Gastroesophageal sphincter (tissue), 4 donors: Measurements from ENCODE around the gene GATAD2A. TPM values are rescaled to one million over a fixed set of nuclear protein-coding genes. Genes with fewer than 3 reads are reported as not detected.
A peak's percentile ranks its signal among the peaks of the same experiment; 100 is the strongest.

Source experiments
- ATAC-seq: fragments of 150-250 bp; one replicate; pipeline ENCODE4 v1.9.1; 2016; ENCODE audit warnings: mild to moderate bottlenecking, moderate library complexity
- H3K27ac ChIP-seq, 4 donors: fragments of 200-600 bp; sonication (generic) in 3 of 4; 1 replicate in 3 of 4; 2 replicates in 1 of 4; pipeline ENCODE4 v1.5.1; 2016 to 2019
- H3K27me3 ChIP-seq: fragments of 200-600 bp; sonication (generic); one replicate; pipeline ENCODE4 v1.5.1; 2019
- H3K36me3 ChIP-seq, 2 donors: fragments of 200-600 bp; sonication (generic); one replicate each; pipeline ENCODE4 v1.5.1; 2019; ENCODE audit warnings: control low read depth in 1 of 2
- H3K4me1 ChIP-seq, 3 donors: fragments of 200-600 bp; sonication (generic); 1 replicate in 2 of 3; 2 replicates in 1 of 3; pipeline ENCODE4 v1.5.1; 2016 to 2019; ENCODE audit warnings: control low read depth in 2 of 3
- H3K4me3 ChIP-seq, 2 donors: fragments of 200-600 bp; sonication (generic); one replicate each; pipeline ENCODE4 v1.5.1; 2019; ENCODE audit warnings: mild to moderate bottlenecking in 1 of 2, moderate library complexity in 1 of 2
- H3K9me3 ChIP-seq, 3 donors: fragments of 200-600 bp; sonication (generic); one replicate each; pipeline ENCODE4 v1.5.1; 2017 to 2019; ENCODE audit warnings: control low read depth in 2 of 3
- CTCF ChIP-seq, 4 experiments: fragments of 200-600 bp in 2 of 4; fragments of 450-650 bp in 2 of 4; sonication (generic) in 1 of 4; IDR thresholded peaks; one replicate each; pipeline ENCODE4 v1.5.1; 2017 to 2019; ENCODE audit warnings: antibody characterized with exemption in 4 of 4, mild to moderate bottlenecking in 2 of 4, moderate library complexity in 2 of 4
- EP300 ChIP-seq: sonication (generic); formaldehyde crosslinking; IDR thresholded peaks from one replicate; pipeline ENCODE4 v1.6.1; 2017; ENCODE audit warnings: antibody characterized with exemption, mild to moderate bottlenecking
- POLR2A ChIP-seq, 2 donors: fragments of 450-650 bp; IDR thresholded peaks; one replicate each; pipeline ENCODE4 v1.6.1; 2017; ENCODE audit warnings: antibody characterized with exemption in 2 of 2, mild to moderate bottlenecking in 2 of 2, moderate library complexity in 1 of 2
- POLR2AphosphoS5 ChIP-seq: sonication (generic); formaldehyde crosslinking; IDR thresholded peaks from one replicate; pipeline ENCODE4 v1.6.1; 2017; ENCODE audit warnings: antibody characterized with exemption
- WGBS, 2 donors: methylation state at CpG; one replicate each; pipeline ENCODE4 v1.1.5; 2018; ENCODE audit warnings: low coverage in 1 of 2; 5-methylcytosine and 5-hydroxymethylcytosine counted together
- total RNA-seq, 4 donors: library from RNA; depleted of rRNA; stranded (reverse); fragments of >200 nt; gene quantifications; one replicate each; pipeline ENCODE4 v1.1.0, GENCODE V29; 2016

GATAD2A gene
- total RNA-seq, 4 donors from 2014 or later: 30.9 to 69.0 (median 36.6) TPM

DNA sequence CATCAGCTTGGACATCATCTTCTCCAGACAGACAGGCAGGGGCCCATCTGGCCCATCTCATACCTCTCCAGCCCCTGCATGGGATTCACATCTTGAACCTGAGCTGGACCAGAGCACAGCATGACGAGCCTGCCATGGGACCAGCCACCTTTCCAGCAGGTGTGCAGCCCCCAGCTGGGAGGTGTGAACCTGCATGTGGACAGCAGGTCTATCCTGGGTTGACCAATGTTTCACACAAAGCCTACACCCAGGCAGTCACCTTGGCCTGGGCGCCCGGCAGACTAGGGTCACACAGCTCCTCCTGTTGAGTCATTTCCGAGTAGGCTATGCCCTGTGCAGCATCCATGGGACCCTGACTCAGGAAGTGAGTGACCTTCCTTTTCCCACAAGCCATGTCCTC is 43.4 kb upstream of the GATAD2A start:
- whole genome bisulfite sequencing, 2 donors: 100% methylated on average over 2 of the region's 4 CpGs; no CpG with 5 or more reads in 1 of the 2 donors
- Histone ChIP-seq H3K4me3 (no peak overlapping the region), H3K4me1 (peaks cover 0 to 35% (median 10%) of the 10 kb centered on the region in 3 donors), H3K27ac (no peak overlapping the region), H3K27me3 (no peaks in the 10 kb centered on the region), H3K9me3 (no peaks in the 10 kb centered on the region), H3K36me3 (peaks cover 0 to 25% of the 10 kb centered on the region in 2 donors)
- ATAC-seq: no peak
- TF ChIP-seq CTCF (IDR thresholded peaks at IDR 0.05): no peak
- no peak for TF ChIP-seq POLR2AphosphoS5
- no peak for TF ChIP-seq EP300
- TF ChIP-seq POLR2A (IDR thresholded peaks at IDR 0.05): no peak

DNA sequence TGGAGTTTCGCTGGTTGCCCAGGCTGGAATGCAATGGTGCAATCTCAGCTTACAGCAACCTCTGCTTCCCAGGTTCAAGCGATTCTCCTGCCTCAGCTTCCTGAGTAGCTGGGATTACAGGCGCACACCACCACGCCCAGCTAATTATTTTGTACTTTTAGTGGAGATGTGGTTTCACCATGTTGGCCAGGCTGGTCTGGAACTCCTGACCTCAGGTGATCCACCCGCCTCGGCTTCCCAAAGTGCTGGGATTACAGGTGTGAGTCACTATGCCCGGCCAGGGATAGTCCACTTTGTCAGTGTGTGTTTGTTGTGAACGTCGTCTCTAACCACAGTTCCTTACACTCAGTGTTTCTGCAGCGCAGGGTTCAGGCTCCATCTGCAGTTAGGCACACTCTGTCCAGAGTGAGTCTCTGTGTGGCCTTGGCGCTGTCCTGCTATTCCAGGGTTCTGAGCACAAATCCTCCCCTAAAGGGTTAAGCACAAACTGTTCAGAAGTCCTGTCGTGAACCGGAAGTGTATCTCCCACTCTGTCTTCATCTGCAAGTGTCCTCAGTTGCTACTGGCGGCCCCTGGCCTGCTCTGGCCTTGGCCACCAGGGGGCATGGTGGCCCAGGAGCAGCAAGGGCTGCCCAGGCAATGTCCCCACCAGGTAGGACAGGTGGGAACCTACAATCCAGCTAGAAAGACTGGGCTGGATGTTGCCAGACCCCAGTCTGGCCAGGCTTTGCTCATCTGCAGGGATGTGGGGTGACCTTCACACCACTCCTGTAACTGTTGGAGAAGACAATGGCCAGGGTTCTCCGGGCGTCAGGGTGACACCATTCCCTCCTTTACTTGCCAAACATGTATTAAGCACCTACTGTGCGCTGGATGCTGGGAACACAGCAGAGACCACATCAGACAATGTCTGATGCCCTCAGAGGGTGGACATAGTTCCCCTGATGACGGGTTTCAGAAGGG is 38.8 kb upstream of the GATAD2A start:
- Histone ChIP-seq H3K4me3 (no peak overlapping the region), H3K27ac (no peak overlapping the region), H3K4me1 (peaks cover 0 to 25% (median 3%) of the 10 kb centered on the region in 3 donors), H3K9me3 (no peaks in the 10 kb centered on the region), H3K27me3 (no peaks in the 10 kb centered on the region), H3K36me3 (no peaks in the 10 kb centered on the region)
- ATAC-seq: peak; percentile 81
- WGBS, 2 donors: 50 to 55% methylated on average over 4 to 10 of the region's 18 CpGs
- peak; percentile 90 to 97 (median 93) for TF ChIP-seq CTCF (IDR thresholded peaks at IDR 0.05)
- no peak for TF ChIP-seq EP300

- Histone ChIP-seq H3K27ac (no peak overlapping the region), H3K27me3 (no peaks in the 10 kb centered on the region), H3K4me3 (no peak overlapping the region), H3K9me3 (no peaks in the 10 kb centered on the region), H3K4me1 (peaks cover 0 to 31% (median 3%) of the 10 kb centered on the region in 3 donors), H3K36me3 (no peaks in the 10 kb centered on the region)
- TF ChIP-seq EP300: no peak
- no peak for TF ChIP-seq POLR2A (IDR thresholded peaks at IDR 0.05)
- no peak for TF ChIP-seq POLR2AphosphoS5
- ATAC-seq: no peak
- 66 to 71% methylated on average over 2 to 3 of the region's 7 CpGs for WGBS, 2 donors
Observed at GRCh38 chr19:19368087-19368486, 37.4 kb upstream of the GATAD2A start.

DNA sequence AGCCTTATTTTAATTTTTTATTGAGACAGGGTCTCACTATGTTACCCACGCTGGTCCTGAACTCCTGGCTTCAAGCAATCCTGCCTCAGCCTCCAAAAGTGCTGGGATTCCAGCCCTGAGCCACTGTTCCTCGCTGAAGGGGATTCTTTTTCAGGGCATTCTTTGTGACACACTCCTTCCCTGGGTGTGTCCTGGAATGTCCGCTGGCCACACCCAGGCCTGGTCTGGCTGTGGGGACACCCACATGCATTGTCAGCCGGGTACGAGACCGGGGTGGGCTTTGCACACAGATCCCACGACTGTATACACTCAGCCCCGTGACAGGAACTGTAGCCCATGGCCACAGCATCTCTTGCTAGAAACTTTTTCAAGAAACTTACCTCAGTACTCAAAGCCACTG is 34.4 kb upstream of the GATAD2A start:
- no peaks in the 10 kb centered on the region for H3K9me3 ChIP-seq
- ATAC-seq: no peak
- no peaks in the 10 kb centered on the region for H3K27me3 ChIP-seq
- peaks cover 0 to 15% (median 0%) of the 10 kb centered on the region in 3 donors for H3K4me1 ChIP-seq
- H3K27ac ChIP-seq: no peak overlapping the region
- TF ChIP-seq POLR2A (IDR thresholded peaks at IDR 0.05) (no peak), EP300 (no peak)
- H3K4me3 ChIP-seq: no peak overlapping the region
- WGBS, 2 donors: 68% methylated on average over 3 of the region's 8 CpGs; no CpG with 5 or more reads in 1 of the 2 donors
- no peaks in the 10 kb centered on the region for H3K36me3 ChIP-seq

- H3K4me1 ChIP-seq: peaks cover 0 to 14% (median 0%) of the 10 kb centered on the region in 3 donors
- peak; percentile 90 for ATAC-seq
- TF ChIP-seq CTCF (IDR thresholded peaks at IDR 0.05) (no peak), EP300 (no peak), POLR2A (IDR thresholded peaks at IDR 0.05) (no peak), POLR2AphosphoS5 (no peak)
- 54 to 68% methylated on average over 6 to 8 of the region's 8 CpGs for WGBS, 2 donors
- H3K4me3 ChIP-seq: no peak overlapping the region
- H3K36me3 ChIP-seq: no peaks in the 10 kb centered on the region
- H3K27me3 ChIP-seq: no peaks in the 10 kb centered on the region
- H3K27ac ChIP-seq: peak overlapping the region in 3 of 4 donors; percentile 60 to 64 (median 61)
- no peaks in the 10 kb centered on the region for H3K9me3 ChIP-seq
Observed at GRCh38 chr19:19372656-19373416, 32.6 kb upstream of the GATAD2A start.
